Dedifferentiated amniotic fluid mesenchymal stem cell (primary cell): ENCODE measurements around the gene C1QTNF2.

Experiments
- DNase-seq: peaks from one replicate; pipeline ENCODE4 v3.0.0-alpha.2; 2016; ENCODE audit errors: extremely low spot score

The C1QTNF2 gene

GRCh38 chr5:160369990-160370712, at the start of gene C1QTNF2:
Gene C1QTNF2 (minus strand): TSS chr5:160370626. CDS start chr5:160355011, 15,615 bp downstream.
- DNase-seq, result peak; percentile 66

- DNase-seq, result no peak
Observed at GRCh38 chr5:160420331-160420610, 49.8 kb upstream of the C1QTNF2 start.

- no peak for DNase-seq
Observed at GRCh38 chr5:160419458-160420330, 49.3 kb upstream of the C1QTNF2 start.

GRCh38 chr5:160418561-160419457, 48.4 kb upstream of the C1QTNF2 start, which contains the start of gene SLU7:
Gene SLU7 (minus strand): TSS chr5:160419081. CDS start chr5:160415294, 3,787 bp downstream.
- peak; percentile 98 for DNase-seq

- DNase-seq, result peak; percentile 96
Observed at GRCh38 chr5:160399402-160400353, 29.3 kb upstream of the C1QTNF2 start, which contains the start of gene FAM200C. Gene FAM200C (minus strand): TSS chr5:160400054. CDS start chr5:160395490, 4,564 bp downstream.

- DNase-seq, result no peak
Observed at GRCh38 chr5:160398806-160399205, 28.4 kb upstream of the C1QTNF2 start.

GRCh38 chr5:160397492-160397891, 27.1 kb upstream of the C1QTNF2 start:
- no peak for DNase-seq

- no peak for DNase-seq
Observed at GRCh38 chr5:160395111-160395510, 24.7 kb upstream of the C1QTNF2 start.

GRCh38 chr5:160390787-160391696, 20.6 kb upstream of the C1QTNF2 start:
- DNase-seq, result peak; percentile 44

GRCh38 chr5:160387445-160387844, 17.0 kb upstream of the C1QTNF2 start:
- DNase-seq, result no peak

GRCh38 chr5:160385496-160385895, 15.1 kb upstream of the C1QTNF2 start:
- DNase-seq, result no peak

GRCh38 chr5:160384681-160385080, 14.3 kb upstream of the C1QTNF2 start:
- no peak for DNase-seq

GRCh38 chr5:160382346-160382745, 11.9 kb upstream of the C1QTNF2 start:
- no peak for DNase-seq

GRCh38 chr5:160380041-160380440, 9.6 kb upstream of the C1QTNF2 start:
- no peak for DNase-seq

- no peak for DNase-seq
Observed at GRCh38 chr5:160379511-160379910, 9.1 kb upstream of the C1QTNF2 start.

- DNase-seq, result no peak
Observed at GRCh38 chr5:160378330-160378729, 7.9 kb upstream of the C1QTNF2 start.

- DNase-seq, result no peak
Observed at GRCh38 chr5:160377651-160378050, 7.2 kb upstream of the C1QTNF2 start.

- no peak for DNase-seq
Observed at GRCh38 chr5:160376416-160376815, 6.0 kb upstream of the C1QTNF2 start.

GRCh38 chr5:160375701-160376100, 5.3 kb upstream of the C1QTNF2 start:
- DNase-seq, result no peak

GRCh38 chr5:160375166-160375565, 4.7 kb upstream of the C1QTNF2 start:
- peak; percentile 51 for DNase-seq
